HG03432 (cell line): ENCODE results near the gene XIST.
"Not testable (repeated sequence)": the region's sequence is repeated elsewhere in the genome, so short reads cannot be mapped to it uniquely, and the experiment has no call there.

Source experiments
- ATAC-seq: cut with Tn5 transposase; IDR thresholded peaks from one replicate; pipeline ENCODE4 v1.9.1; 2021; ENCODE audit warnings: mild to moderate bottlenecking, moderate library complexity; ENCODE audit not compliant: unreplicated experiment

The XIST gene

DNA sequence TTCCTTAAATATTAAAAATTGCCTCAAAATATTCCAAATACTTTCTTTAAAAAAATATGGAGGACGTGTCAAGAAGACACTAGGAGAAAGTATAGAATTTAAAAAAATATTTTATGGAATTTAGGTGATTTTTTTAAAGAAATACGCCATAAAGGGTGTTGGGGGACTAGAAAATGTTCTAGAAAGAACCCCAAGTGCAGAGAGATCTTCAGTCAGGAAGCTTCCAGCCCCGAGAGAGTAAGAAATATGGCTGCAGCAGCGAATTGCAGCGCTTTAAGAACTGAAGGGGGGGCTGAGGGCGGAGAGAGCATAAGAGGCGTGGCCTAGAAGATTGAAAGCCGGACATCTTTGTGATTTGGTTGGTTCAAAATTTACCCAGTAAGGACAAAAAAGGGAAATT lies at the start of gene XIST:
Gene XIST (minus strand): TSS at position 248 of the 400 bp plus-strand sequence.
- ATAC-seq: no peak

DNA sequence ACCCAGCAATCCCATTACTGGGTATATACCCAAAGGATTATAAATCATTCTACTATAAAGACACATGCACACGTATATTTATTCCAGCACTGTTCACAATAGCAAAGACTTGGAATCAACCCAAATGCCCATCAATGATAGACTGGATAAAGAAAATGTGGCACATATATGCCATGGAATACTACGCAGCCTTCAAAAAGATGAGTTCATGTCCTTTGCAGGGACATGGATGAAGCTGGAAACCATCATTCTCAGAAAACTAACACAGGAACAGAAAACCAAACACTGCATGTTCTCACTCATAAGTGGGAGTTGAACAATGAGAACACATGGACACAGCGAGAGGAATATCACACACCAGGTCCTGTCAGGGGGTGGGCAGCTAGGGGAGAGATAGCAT lies 45.8 kb upstream of the XIST start:
- ATAC-seq: not testable (repeated sequence)

DNA sequence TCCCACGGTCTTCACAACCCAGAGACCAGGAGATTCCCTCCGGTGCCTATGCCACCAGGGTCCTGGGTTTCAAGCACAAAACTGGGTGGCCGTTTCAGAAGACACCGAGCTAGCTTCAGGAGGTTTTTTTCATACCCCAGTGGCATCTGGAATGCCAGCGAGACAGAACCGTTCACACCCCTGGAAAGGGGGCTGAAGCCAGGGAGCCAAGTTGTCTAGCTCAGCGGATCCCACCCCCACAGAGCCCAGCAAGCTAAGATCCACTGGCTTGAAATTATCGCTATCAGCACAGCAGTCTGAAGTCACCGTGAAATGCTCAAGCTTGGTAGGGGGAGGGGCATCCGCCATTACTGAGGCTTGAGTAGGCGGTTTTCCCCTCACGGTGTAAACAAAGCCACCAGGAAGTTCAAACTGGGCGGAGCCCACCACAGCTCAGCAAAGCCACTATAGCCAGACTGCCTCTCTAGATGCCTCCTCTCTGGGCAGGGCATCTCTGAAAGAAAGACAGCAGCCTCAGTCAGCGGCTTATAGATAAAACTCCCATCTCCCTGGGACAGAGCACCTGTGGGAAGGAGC lies 40.1 kb upstream of the XIST start:
- ATAC-seq: not testable (repeated sequence)

DNA sequence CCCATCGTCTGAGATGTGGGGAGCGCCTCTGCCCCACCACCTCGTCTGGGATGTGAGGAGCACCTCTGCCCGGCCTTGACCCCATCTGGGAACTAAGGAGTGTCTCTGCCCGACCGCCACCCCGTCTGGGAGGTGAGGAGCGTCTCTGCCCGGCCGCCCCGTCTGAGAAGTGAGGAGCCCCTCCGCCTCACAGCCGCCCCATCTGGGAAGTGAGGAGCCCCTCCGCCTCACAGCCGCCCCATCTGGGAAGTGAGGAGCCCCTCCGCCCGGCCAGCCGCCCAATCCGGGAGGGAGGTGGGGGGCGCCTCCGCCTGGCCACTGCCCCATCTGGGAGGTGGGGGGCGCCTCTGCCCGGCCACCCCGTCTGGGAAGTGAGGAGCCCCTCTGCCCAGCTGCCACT lies 29.7 kb upstream of the XIST start:
- not testable (repeated sequence) for ATAC-seq

DNA sequence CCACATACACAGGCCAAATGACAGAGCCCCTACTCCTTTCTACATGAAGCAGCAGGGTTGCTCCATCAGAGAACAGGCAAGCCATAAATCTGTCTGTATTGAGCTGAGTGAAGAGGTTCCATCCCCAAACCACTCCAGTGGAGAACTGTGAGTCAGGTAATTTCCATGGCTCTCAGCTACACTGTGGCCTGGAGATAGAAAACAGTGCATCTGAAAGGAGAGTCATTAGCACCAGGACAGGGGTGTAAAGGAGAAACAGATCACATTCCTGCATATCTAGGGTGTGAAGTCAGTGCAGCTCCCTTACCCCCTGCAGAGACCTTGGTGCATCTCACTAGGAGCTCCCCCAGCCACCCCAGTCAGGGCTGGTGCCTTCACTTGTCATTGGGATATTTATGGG lies 25.2 kb upstream of the XIST start:
- no peak for ATAC-seq

DNA sequence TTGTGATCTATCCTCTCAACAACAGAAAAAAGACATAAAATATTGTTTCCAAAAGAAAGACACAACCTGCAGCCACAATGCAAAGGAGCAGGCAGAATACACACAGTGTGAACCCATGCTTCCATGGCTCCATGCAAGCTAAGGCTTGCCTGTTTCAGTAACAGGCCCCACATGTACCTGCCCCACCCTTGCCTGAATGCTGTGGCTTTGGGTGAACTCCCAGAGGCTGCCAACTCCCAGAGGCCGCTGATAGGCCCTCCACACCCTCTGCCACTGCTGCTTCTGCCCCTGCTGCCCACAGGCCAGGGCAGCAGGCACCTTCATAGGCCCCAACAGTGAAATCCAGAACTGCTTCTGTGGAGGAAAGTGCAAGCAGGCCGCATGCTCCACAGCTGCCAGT lies 24.4 kb upstream of the XIST start:
- no peak for ATAC-seq

DNA sequence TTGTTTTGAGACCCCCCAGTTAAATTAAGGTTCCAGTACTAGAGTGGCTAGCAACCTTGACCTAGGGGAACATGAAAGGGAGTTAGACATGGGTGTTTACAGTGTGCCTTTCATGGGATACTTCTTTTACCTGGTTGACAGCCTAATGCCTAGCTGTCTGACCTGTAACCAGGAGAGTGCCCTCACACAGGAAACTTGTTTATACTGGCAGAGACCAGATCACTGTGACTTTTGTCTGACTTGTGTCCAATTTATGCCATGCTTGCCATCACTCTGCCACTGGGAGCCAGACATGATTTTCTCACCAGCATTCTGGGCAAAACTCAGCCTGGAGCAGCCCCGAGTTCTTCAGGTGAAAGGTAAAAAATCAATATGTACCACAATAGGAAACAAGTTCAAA lies 16.4 kb upstream of the XIST start:
- no peak for ATAC-seq

DNA sequence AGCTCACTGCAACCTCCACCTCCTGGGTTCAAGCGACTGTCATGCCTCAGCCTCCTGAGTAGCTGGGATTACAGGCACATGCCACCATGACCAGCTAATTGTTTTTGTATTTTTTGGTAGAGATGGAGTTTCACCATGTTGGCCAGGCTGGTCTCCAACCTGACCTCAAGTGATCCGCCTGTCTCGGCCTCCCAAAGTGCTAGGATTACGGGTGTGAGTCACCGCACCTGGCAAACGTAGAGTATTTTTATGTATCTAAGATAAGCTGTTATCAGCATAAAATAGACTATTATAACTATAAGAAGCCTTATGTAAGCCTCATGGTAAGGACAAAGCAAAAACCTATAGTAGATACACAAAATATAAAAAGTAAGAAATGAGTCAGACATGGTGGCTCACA lies 14.6 kb upstream of the XIST start:
- ATAC-seq: no peak

DNA sequence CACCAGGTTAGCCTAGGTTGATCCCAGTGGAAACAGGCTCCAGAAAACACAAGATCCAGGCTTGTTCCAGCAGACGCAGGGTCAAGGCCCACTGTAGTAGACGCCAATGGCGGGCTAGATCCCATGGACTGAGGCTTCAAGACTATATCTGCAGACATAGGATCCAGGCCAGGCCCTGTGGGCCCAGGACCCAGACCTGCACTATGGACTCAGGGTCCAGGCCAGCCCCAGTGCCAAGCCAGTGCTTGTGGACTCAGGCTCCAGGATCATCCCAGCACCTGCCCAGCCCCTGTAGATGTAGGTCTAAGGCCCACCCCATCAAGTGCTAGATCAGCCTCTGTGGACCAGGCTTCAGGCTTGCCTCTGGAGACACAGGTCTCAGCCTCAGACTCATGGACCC lies 11.3 kb upstream of the XIST start:
- no peak for ATAC-seq

DNA sequence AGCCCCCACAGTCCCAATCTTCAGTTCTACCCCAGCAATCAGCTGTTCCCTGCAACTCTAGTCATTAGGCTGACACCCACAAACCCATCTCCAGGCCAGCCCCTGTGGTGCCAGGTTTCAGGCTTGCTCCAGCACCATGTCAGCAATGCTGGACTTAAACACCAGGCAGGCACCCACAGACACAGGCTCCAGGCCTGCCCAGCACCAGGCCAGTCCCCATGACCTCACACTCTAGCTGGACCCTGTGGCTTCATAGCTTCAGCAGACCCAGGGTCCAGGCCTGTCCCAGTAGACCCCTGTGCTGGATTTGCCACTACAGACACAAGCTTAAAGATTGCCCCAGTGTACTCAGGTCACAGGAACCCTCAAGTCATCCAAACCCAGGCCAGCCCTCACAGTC lies 10.8 kb upstream of the XIST start:
- no peak for ATAC-seq

DNA sequence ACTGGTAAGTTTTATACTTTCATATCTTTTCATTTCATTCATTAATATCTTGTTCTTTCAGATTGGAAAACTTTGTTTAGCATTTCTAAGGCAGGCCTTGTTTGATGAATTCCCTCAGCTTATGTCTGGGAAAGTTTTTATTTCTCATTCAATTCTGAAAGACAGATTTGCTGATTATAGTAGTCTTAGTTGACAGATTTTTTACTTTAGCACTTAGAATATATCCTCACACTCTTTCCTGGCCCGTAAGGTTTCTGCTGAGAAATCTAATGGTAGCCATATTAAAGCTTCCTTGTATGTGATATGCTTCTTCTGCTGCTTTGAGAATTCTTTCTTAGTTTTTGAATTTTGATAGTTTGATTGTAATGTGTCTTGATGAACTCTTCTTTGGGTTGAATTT lies 7.1 kb upstream of the XIST start:
- ATAC-seq: no peak

DNA sequence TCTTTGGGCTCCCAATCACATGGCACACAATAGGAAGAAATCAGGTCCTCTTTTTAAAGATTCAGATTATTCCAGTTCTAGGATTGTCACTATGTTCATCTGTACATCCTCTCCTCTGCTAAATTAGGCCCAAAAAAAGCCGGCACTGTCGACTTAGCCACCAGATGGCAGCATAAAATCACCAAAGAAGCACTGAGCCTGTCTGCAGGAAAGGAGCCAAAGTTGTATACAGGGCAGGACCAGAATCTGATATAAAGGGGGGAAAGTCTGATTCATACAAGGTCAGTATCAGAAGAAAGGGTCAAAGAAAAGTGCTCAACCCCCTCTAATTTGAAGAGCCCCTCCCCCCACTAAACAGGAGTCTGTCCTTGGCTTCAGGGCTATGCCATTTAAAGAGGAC lies 3.0 kb upstream of the XIST start:
- ATAC-seq: peak; percentile 61

DNA sequence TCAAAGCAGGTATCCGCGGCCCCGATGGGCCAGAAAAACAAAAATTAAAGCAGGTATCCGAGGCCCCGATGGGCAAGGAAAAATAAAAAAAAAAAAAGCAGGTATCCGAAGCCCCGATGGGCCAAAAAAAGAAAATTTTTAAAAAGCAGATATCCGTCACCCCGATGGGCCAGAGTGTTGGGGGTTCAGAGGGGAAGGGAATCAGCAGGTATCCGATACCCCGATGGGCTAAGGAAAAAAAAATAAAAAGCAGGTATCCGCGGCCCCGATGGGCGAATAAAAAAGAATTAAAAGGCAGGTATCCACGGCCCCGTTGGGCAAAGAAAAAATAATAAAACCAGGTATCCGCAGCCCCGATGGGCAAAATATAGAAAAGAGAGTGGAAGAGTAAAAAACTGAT lies 492 bp downstream of the XIST start:
- ATAC-seq: no peak

DNA sequence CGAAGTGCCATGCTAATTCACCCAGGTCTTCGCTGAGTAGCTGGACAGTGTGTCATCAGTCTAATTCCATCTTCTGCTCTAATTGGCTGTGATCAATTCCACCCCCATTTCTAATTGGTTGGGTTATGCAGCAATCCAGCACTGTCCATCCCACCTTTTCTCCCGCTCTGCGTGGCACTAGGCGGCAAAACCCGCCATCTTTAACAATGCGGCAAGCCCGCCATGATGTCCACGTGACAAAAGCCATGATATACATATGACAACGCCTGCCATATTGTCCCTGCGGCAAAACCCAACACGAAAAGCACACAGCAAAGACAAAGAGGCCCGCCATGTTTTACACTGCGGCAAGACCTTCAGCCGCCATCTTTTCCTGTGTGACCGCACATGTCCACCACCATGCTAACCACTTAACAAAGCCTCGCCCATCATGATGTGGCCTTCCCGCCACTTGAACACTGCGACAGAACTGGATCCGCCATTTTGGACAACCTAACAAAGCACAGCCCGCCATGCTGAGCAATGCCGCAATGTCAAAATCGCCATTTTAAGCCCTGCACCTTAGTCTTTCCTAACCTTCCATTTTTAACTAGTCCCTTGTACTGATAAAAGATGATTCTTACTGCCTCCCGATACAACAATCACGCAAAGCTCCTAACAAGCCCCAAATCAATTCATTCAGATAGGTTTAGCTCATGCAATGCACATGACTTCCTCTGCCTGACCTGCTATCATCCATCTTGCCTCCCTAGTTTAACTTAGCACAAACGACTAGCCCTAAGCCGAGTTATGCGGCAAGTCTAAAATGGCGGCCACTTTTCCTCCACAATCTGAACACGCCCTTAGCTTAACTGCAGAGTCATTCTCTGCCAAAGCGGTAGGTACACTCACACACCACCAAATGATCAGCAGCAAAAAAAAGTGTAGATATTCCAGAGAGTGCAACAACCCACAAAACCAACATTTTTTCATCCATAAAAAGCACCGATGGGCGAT lies 1.2 kb downstream of the XIST start:
- no peak for ATAC-seq

DNA sequence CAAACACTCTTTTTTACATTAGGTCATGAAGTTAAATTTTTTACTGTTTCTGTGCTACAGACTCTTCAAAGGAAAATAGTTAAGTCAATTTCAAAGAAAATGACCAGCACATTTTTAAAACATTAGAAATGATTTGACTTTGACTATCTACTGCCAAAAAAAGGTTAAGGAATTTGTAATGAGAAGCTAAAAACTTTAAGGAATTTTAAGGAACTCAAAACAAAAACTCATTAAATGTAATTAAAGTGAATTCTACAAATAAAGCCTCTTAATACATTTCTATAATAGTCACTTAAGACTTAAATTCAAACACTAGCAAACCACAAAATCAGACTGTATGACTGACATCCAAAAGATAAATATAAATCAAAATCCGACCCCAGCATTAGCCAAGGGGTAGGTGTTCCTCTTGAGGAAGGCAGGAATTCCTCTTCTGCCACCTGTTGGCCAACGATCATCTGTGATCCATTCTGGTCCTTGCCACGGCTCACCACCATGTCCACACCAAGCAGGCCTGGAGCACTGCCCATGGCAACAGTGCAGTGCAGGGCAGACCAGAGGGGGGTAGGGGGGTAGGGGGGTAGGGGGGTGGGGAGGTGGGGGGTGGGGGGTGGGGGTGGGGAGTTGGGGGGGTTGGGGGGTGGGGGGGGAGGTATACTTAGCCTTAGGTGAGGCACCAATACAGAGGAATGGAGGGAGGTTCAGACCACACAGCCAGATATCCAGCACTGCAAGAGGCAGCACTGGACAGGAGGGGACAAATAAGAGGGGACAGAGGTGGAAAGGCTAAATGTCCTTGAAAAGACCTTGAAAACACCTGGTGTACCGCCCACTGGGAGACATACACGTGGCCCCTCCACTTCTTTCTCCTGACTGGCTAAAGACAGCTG lies 2.1 kb downstream of the XIST start:
- ATAC-seq: no peak

DNA sequence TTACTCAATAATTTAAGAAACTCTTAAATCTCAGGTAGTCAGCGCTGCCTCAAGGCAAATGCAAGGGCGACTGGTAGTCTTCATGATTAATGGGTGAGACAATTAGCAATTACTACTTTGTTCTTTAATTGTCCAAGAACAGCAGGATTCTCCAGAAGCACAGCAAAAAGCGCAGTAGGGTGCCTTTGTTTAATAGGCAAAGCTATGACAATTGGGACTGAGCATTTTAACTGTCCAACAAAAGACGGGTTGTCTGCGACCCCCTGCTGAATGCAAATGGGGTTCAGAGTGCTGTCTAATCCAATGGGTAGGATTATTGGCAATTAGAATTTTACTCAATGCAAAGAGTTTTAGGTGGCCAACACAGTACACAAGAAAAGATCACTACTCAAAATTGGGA lies 3.4 kb downstream of the XIST start:
- no peak for ATAC-seq

DNA sequence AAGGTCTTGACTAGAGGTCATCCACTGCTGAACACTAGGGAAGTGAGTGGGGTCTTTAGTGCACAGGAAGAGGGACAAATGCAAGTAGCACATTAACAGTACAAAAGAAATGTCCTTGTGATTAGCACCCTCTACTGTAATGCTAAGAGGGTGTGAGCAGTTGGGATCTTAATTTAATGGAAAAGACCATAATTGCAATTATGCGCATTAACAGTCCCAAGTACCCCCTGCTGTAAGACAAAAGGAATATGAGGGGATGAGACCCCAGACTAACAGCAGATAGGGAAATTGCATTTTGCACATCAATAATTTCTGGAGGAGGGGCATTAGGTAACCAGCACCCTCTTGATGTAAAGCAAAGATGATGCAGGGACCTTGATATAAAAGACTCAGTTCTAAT lies 4.5 kb downstream of the XIST start:
- no peak for ATAC-seq

DNA sequence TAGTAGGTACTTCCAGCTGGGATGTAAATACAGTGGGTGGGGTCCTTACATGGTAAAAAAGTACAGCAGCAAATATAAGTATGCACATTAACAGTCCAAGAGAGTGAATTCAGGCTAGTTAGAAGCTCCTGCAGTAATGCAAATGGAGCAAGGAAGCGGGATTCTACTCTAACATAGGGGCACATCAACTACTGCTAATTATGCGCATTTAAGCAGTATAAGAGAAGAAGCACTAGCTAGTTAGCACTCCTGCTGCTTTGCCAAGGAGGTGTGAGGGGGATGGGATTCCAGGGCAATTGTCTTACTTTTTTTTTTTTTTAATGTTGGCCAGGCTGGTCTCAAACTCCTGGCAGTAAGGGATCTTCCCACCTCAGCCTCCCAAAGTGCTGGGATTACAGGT lies 5.4 kb downstream of the XIST start:
- ATAC-seq: no peak

DNA sequence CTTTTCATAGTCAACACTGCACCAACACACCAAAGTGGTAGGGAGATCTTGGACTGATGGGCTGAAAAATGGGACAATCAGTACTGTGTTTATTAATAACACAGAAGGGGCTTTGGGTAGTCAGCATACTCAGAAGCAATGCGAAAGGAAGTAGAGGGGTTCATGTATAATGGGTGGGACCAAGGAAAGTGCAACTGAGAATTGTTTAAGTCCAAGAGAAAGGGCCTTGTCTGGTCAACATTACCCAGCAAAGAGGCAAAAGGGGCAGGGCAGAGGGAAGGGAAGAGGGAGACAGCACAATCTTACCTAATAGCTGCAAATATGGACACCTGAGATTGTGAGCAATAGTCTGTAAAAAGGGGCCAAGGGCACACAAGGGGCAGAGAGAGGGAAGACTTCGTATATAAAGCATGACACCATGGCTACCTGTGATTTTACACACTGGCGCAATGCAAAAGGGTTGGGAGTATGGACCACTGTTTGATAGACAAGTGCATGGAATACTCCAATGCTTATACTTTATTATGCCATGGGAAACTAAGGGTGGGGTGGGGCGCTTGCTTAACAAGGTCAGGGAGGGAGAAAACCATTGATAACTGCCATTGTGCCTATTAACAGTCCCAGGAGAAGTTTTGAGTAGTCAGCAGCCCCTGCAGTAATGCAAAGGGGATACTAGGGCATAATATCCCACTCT lies 9.8 kb downstream of the XIST start:
- ATAC-seq: no peak

DNA sequence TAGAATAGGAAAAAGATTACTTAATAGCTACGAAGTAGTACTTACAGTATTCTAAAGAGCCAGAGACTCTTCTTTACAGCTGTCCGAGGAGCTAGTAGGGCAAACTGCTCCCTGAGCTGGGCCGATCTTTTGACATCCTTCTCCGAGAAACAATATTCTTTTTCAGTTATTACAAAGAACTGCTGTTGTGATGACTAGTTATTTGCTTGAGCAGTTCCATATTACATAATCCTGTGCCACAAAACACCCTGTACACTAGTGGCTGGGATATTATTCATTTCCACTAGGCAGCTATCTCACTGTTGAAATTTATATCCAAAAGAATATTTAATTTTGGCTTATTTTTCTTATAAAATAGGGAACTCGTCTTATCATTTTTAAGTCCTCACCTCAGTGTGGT lies 11.2 kb downstream of the XIST start:
- no peak for ATAC-seq
